PC-9 (cell line): ENCODE measurements around the gene CCR3. TPM values are rescaled to one million over a fixed set of nuclear protein-coding genes. Genes with fewer than 3 reads are reported as not detected.

Experiments used
- BruUV-seq: library from RNA; stranded (reverse); fragments of 400-500 nt; replicated peaks from 2 replicates; lab custom pipeline; 2021; lab: Mats Ljungman, UMichigan
- CTCF ChIA-PET: fragments of 300-600 bp; sonication (Branson Sonifier 250); formaldehyde crosslinking; loops from one replicate; lab custom pipeline; 2022; ENCODE audit warnings: antibody characterized with exemption; lab: Charles Lee
- POLR2A ChIA-PET: fragments of 300-600 bp; sonication (Branson Sonifier 250); formaldehyde crosslinking; loops from one replicate; lab custom pipeline; 2022; ENCODE audit warnings: antibody characterized with exemption; ENCODE audit not compliant: unreplicated experiment; lab: Charles Lee
- DNase-seq, 2 experiments: peaks; one replicate each; pipeline versions ENCODE4 v3.0.0 to v3.0.0-alpha.2; 2015 to 2022; ENCODE audit warnings: mixed read lengths in 1 of 2
- H2AFZ ChIP-seq: fragments of 200-600 bp; sonication (generic); 2 replicates; pipeline ENCODE4 v1.8.1; 2017; ENCODE audit warnings: antibody characterized with exemption
- H3F3A ChIP-seq: fragments of 200-600 bp; sonication (generic); 2 replicates; pipeline ENCODE4 v1.8.1; 2017; ENCODE audit warnings: antibody characterized with exemption, mild to moderate bottlenecking, low read depth; ENCODE audit not compliant: insufficient read depth
- H3K27ac ChIP-seq: fragments of 200-600 bp; sonication (generic); 2 replicates; pipeline ENCODE4 v1.6.1; 2016; ENCODE audit warnings: mixed run types
- H3K27me3 ChIP-seq: fragments of 200-600 bp; sonication (generic); 2 replicates; pipeline ENCODE4 v1.6.1; 2016; ENCODE audit warnings: low read depth, mixed run types; ENCODE audit not compliant: insufficient read depth
- H3K36me3 ChIP-seq: fragments of 200-600 bp; sonication (generic); 2 replicates; pipeline ENCODE4 v1.6.1; 2016; ENCODE audit warnings: low read depth, mixed run types
- H3K4me1 ChIP-seq: fragments of 200-600 bp; sonication (generic); replicated peaks from 2 replicates; pipeline ENCODE4 v1.6.1; 2016; ENCODE audit warnings: mixed run types; ENCODE audit not compliant: insufficient read depth
- H3K4me2 ChIP-seq: fragments of 200-600 bp; sonication (generic); 2 replicates; pipeline ENCODE4 v1.6.1; 2017; ENCODE audit warnings: mixed run types
- H3K4me3 ChIP-seq: fragments of 200-600 bp; sonication (generic); 2 replicates; pipeline ENCODE4 v1.6.1; 2016; ENCODE audit warnings: mixed run types
- H3K79me2 ChIP-seq: fragments of 200-600 bp; sonication (generic); 2 replicates; pipeline ENCODE4 v1.6.1; 2017; ENCODE audit warnings: low read depth, mixed run types
- H3K9me2 ChIP-seq: fragments of 200-600 bp; sonication (generic); 2 replicates; pipeline ENCODE4 v1.8.1; 2017; ENCODE audit warnings: mild to moderate bottlenecking; ENCODE audit not compliant: insufficient read depth
- H3K9me3 ChIP-seq: fragments of 200-600 bp; sonication (generic); 2 replicates; pipeline ENCODE4 v1.8.1; 2016; ENCODE audit warnings: low read depth; ENCODE audit not compliant: insufficient read depth
- H4K20me1 ChIP-seq: fragments of 200-600 bp; sonication (generic); 2 replicates; pipeline ENCODE4 v1.8.1; 2017; ENCODE audit not compliant: insufficient read depth
- CTCF ChIP-seq: fragments of 200-600 bp; sonication (generic); conservative IDR thresholded peaks from 2 replicates; pipeline ENCODE4 v1.6.1; 2017; ENCODE audit warnings: mixed run types, antibody characterized with exemption, mild to moderate bottlenecking, moderate library complexity
- EZH2 ChIP-seq: fragments of 200-600 bp; sonication (generic); IDR thresholded peaks from 2 replicates; pipeline ENCODE4 v1.8.0; 2017; ENCODE audit warnings: antibody characterized with exemption, low read depth
- intact Hi-C: fragments of 100-400 bp; cut with micrococcal nuclease; formaldehyde crosslinking; loops from one replicate; pipeline ENCODE4 v1.10.0; 2022; ENCODE audit not compliant: unreplicated experiment
- total RNA-seq: library from RNA; stranded (reverse); gene quantifications from 2 replicates; pipeline ENCODE4 v1.2.3, GENCODE V29; 2021

The CCR3 gene
- total RNA-seq, 1 experiment from 2014 or later = 3.1 TPM

GRCh38 chr3:46194868-46195553 is 47.2 kb upstream of the CCR3 start:
- intact Hi-C loops = no loop called here

DNA sequence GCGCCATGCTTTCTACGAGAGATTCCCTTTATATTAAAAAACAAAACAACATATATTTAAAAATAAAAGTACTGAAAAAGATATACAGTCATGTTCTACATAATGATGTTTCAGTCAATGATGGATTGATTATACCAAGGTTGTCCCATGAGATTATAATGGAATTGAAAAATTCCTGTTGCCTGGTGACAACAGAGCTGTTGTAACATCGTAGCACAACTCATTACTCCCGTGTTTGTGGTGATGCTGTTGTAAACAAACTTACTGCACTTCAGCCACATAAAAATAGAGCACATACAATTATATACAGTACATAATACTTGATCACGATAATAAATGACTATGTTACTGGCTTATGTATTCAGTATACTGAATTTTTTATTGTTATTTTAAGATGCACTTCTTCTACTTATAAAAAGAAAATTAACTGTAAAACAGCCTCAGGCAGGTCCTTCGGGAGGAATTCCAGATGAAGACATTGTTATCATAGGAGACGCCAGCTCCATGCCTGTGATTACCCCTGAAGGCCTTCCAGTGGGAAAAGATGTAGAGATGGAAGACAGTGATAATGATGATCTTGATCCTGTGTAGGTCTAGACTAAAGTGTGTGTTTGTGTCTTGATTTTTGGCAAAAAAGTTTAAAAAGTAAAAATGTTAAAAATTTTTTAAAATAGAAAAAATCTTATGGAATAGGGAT is 45.9 kb upstream of the CCR3 start:
- H3K4me2 ChIP-seq = no peak overlapping the region
- no peaks in the 10 kb centered on the region for H3K9me2 ChIP-seq
- H3K4me1 ChIP-seq = no peaks in the 10 kb centered on the region
- no peak for TF ChIP-seq EZH2
- TF ChIP-seq CTCF = no peak
- BruUV-seq = no TSS peak
- POLR2A ChIA-PET = no interaction called here
- no peaks in the 10 kb centered on the region for H3K36me3 ChIP-seq
- H3K9me3 ChIP-seq = peaks cover 10% of the 10 kb centered on the region
- H4K20me1 ChIP-seq = no peaks in the 10 kb centered on the region
- DNase-seq = no peak
- no peak overlapping the region for H3K27ac ChIP-seq
- H2AFZ ChIP-seq = no peak overlapping the region
- intact Hi-C loops = no loop called here
- H3F3A ChIP-seq = 0 out of 2 replicates have a peak, but pooled peaks cover 5% of the 10 kb centered on the region
- no peaks in the 10 kb centered on the region for H3K79me2 ChIP-seq
- H3K27me3 ChIP-seq = no peaks in the 10 kb centered on the region
- CTCF ChIA-PET = no interaction called here
- H3K4me3 ChIP-seq = no peak overlapping the region

More at GRCh38 chr3:46194868-46195553, 47.2 kb upstream of the CCR3 start:
- BruUV-seq = no TSS peak
- Histone ChIP-seq H3K4me1 (no peaks in the 10 kb centered on the region), H3K9me3 (peaks cover 10% of the 10 kb centered on the region), H3K36me3 (no peaks in the 10 kb centered on the region), H2AFZ (no peak overlapping the region), H3K27ac (no peak overlapping the region), H4K20me1 (no peaks in the 10 kb centered on the region), H3F3A (0 out of 2 replicates have a peak, but pooled peaks cover 5% of the 10 kb centered on the region), H3K9me2 (no peaks in the 10 kb centered on the region), H3K79me2 (no peaks in the 10 kb centered on the region), H3K27me3 (no peaks in the 10 kb centered on the region), H3K4me3 (no peak overlapping the region), H3K4me2 (no peak overlapping the region)
- TF ChIP-seq CTCF (no peak), EZH2 (no peak)
- ChIA-PET POLR2A (no interaction called here), CTCF (no interaction called here)
- no peak for DNase-seq

- H3K4me3 ChIP-seq = no peak overlapping the region
- peaks cover under 1% of the 10 kb centered on the region; the same call in 1 of the 2 replicates for H3K9me3 ChIP-seq
- no peaks in the 10 kb centered on the region for H3K79me2 ChIP-seq
- no peaks in the 10 kb centered on the region for H3K36me3 ChIP-seq
- H3K27ac ChIP-seq = no peak overlapping the region
- no peaks in the 10 kb centered on the region for H3K27me3 ChIP-seq
- TF ChIP-seq EZH2 (no peak), CTCF (no peak)
- no peak for DNase-seq
- no peaks in the 10 kb centered on the region for H3K4me1 ChIP-seq
- intact Hi-C loops = no loop called here
- no peaks in the 10 kb centered on the region for H4K20me1 ChIP-seq
- H3F3A ChIP-seq = 0 out of 2 replicates have a peak, but pooled peaks cover 5% of the 10 kb centered on the region
- no peak overlapping the region for H3K4me2 ChIP-seq
- CTCF ChIA-PET = no interaction called here
- H2AFZ ChIP-seq = no peak overlapping the region
- H3K9me2 ChIP-seq = no peaks in the 10 kb centered on the region
- BruUV-seq = no TSS peak
- POLR2A ChIA-PET = no interaction called here
These were observed 42.0 kb upstream of the CCR3 start for GRCh38 chr3:46200211-46200610.
